Sigmoid colon (tissue), 4 donors: ENCODE results near the gene CDH18.

Experiments
- CTCF ChIP-seq, 4 experiments: fragments of 450-650 bp in 3 of 4; fragments of 200-600 bp in 1 of 4; IDR thresholded peaks; one replicate each; pipeline ENCODE4 v1.5.1; 2016 to 2019; ENCODE audit warnings: antibody characterized with exemption in 4 of 4, mild to moderate bottlenecking in 3 of 4, moderate library complexity in 2 of 4
- EP300 ChIP-seq, 4 donors: sonication (generic); formaldehyde crosslinking; IDR thresholded peaks; one replicate each; pipeline ENCODE4 v1.6.1; 2017; ENCODE audit warnings: antibody characterized with exemption in 4 of 4
- POLR2A ChIP-seq, 2 donors: fragments of 450-650 bp; IDR thresholded peaks; one replicate each; pipeline ENCODE4 v1.6.1; 2016; ENCODE audit warnings: antibody characterized with exemption in 2 of 2, mild to moderate bottlenecking in 2 of 2, moderate library complexity in 2 of 2
- POLR2AphosphoS5 ChIP-seq, 4 donors: sonication (generic); formaldehyde crosslinking; IDR thresholded peaks; one replicate each; pipeline ENCODE4 v1.6.1; 2017; ENCODE audit warnings: antibody characterized with exemption in 4 of 4

DNA sequence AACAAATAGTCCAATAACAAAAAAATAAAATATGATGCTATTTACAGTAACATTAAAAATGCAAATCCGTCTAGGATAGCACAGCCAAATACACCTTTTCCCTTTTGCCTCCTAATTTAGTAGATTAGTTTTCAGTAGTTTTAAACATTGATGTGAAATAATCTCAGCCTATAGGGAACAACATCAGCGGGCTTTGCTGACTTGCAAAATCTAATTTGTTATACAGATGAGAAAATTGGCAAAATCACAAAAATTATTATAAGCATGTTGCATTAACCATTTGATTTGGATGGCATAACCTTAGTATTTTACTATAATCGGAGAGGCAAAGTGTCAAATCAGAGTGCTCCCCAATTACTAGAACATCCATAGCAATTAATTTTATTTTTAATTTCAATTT lies 563.5 kb downstream of the CDH18 start:
- no peak for TF ChIP-seq CTCF (IDR thresholded peaks at IDR 0.05)
- no peak for TF ChIP-seq POLR2A (IDR thresholded peaks at IDR 0.05)
- TF ChIP-seq POLR2AphosphoS5 (IDR thresholded peaks at IDR 0.05): no peak
- no peak for TF ChIP-seq EP300 (IDR thresholded peaks at IDR 0.05)
